Measurements from ENCODE around the gene SFMBT2.

- TF ChIP-seq GATA2 (IDR thresholded peaks at IDR 0.05; ENCODE audit: low read depth, low read length), result no peak
- TF ChIP-seq GATA3 (IDR thresholded peaks at IDR 0.05; ENCODE audit: low read depth, low read length), result no peak
Observed at GRCh38 chr10:7199152-7199760, 211.6 kb downstream of the SFMBT2 start.
